Small intestine (tissue), 7 donors: ENCODE results near the gene PRKN. TPM values are rescaled to one million over a fixed set of nuclear protein-coding genes. Genes with fewer than 3 reads are reported as not detected.

Experiments
- DNase-seq, 2 donors: peaks; one replicate each; pipeline versions ENCODE4 v3.0.0 to v3.0.0-alpha.2; 2013
- FAIRE-seq: peaks from 2 replicates; lab custom pipeline; 2012; peaks lifted over from hg19 to GRCh38; lab: Jason Lieb, UNC
- H3K27ac ChIP-seq, 3 donors: one replicate each; pipeline ENCODE4 v1.5.1; 2013; ENCODE audit warnings: low read length in 2 of 3, mild to moderate bottlenecking in 2 of 3, control low read depth in 1 of 3, inconsistent platforms in 1 of 3, low read depth in 1 of 3, moderate library complexity in 1 of 3
- H3K27me3 ChIP-seq, 3 donors: one replicate each; pipeline ENCODE4 v1.6.1; 2013; ENCODE audit warnings: low read length in 3 of 3, inconsistent platforms in 1 of 3; ENCODE audit not compliant: control insufficient read depth in 3 of 3, insufficient read depth in 3 of 3
- H3K36me3 ChIP-seq, 3 donors: one replicate each; pipeline ENCODE4 v1.6.1; 2013; ENCODE audit warnings: low read length in 3 of 3, inconsistent platforms in 1 of 3, low read depth in 1 of 3, mild to moderate bottlenecking in 1 of 3, moderate library complexity in 1 of 3; ENCODE audit not compliant: control insufficient read depth in 3 of 3, insufficient read depth in 2 of 3
- H3K4me1 ChIP-seq, 3 donors: one replicate each; pipeline ENCODE4 v1.6.1; 2013; ENCODE audit warnings: low read length in 2 of 3, inconsistent platforms in 1 of 3, low read depth in 1 of 3, mild to moderate bottlenecking in 1 of 3, moderate library complexity in 1 of 3; ENCODE audit not compliant: control insufficient read depth in 3 of 3, insufficient read depth in 2 of 3
- H3K4me3 ChIP-seq, 3 donors: one replicate each; pipeline ENCODE4 v1.5.1; 2013; ENCODE audit warnings: low read length in 3 of 3, control low read depth in 1 of 3, inconsistent platforms in 1 of 3, low read depth in 1 of 3, mild to moderate bottlenecking in 1 of 3, moderate library complexity in 1 of 3
- H3K9me3 ChIP-seq, 2 donors: one replicate each; pipeline ENCODE4 v1.6.1; 2013; ENCODE audit warnings: low read depth in 1 of 2, low read length in 1 of 2; ENCODE audit not compliant: control insufficient read depth in 2 of 2, insufficient read depth in 1 of 2
- WGBS, 3 donors: extraction: QIAGEN DNeasy Blood & Tissue Kit; methylation state at CpG; one replicate each; pipeline ENCODE4 v1.1.7; 2013; 5-methylcytosine and 5-hydroxymethylcytosine counted together
- polyA plus RNA-seq, 4 donors: library from polyadenylated mRNA; stranded (reverse) in 3 of 4; unstranded in 1 of 4; fragments of 200-250 nt in 3 of 4; fragments of 120-200 nt in 1 of 4; gene quantifications; one replicate each; pipeline versions ENCODE4 v1.2.1 to v1.2.3, GENCODE V29; 2013
- donor health status: healthy with polysubstance abuse.
- donor health status: control.
- donor health status: control.
- donor health status: Bipolar disorder and iron deficiency.
- donor health status: healthy.

The PRKN gene
- polyA plus RNA-seq, 4 donors, result 0.27 to 2.3 (median 1.0) TPM

GRCh38 chr6:161748535-161749416 is 978.8 kb downstream of the PRKN start:
- Histone ChIP-seq H3K27me3 (no peaks in the 10 kb centered on the region), H3K9me3 (no peaks in the 10 kb centered on the region), H3K36me3 (no peaks in the 10 kb centered on the region), H3K4me3 (no peak overlapping the region), H3K27ac (no peak overlapping the region), H3K4me1 (no peaks in the 10 kb centered on the region)
- FAIRE-seq (no peak), DNase-seq (peak; percentile 43 to 57)
- 64 to 73% (median 68%) methylated on average over 18 of the region's 18 CpGs for WGBS, 3 donors

- Histone ChIP-seq H3K4me3 (no peak overlapping the region), H3K27ac (no peak overlapping the region), H3K9me3 (no peaks in the 10 kb centered on the region), H3K27me3 (no peaks in the 10 kb centered on the region), H3K36me3 (no peaks in the 10 kb centered on the region), H3K4me1 (no peaks in the 10 kb centered on the region)
- no peak for FAIRE-seq
- WGBS, 3 donors, result 89 to 90% (median 89%) methylated on average over 7 of the region's 7 CpGs
- no peak for DNase-seq
Observed at GRCh38 chr6:161747506-161747905, 980.1 kb downstream of the PRKN start.

GRCh38 chr6:161745594-161746141 is 981.9 kb downstream of the PRKN start:
- H3K4me3 ChIP-seq, result no peak overlapping the region
- H3K27me3 ChIP-seq, result no peaks in the 10 kb centered on the region
- WGBS, 3 donors, result 65 to 81% (median 65%) methylated on average over 5 of the region's 5 CpGs
- H3K4me1 ChIP-seq, result no peaks in the 10 kb centered on the region
- FAIRE-seq (no peak), DNase-seq (no peak)
- no peaks in the 10 kb centered on the region for H3K36me3 ChIP-seq
- no peaks in the 10 kb centered on the region for H3K9me3 ChIP-seq
- no peak overlapping the region for H3K27ac ChIP-seq

DNA sequence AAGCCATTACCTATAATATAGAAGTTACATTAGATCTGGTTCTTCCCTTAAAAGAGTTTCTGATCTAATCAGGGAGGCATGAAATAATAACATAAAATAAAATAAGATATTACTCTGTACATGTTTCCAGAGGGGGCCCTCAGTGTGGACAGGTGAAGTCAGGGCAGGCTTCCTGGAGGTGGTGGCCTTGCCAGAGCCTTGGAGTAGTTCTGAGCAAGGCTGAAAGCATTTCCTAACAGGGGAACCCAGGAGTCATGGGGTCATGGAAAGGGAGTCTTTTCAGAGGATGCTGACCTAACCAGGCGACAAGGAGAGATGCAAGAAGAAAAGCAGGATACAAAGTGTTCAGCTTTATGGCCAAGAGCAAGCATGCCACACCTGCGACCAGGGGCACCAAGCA is 982.4 kb downstream of the PRKN start:
- DNase-seq (no peak), FAIRE-seq (no peak)
- Histone ChIP-seq H3K36me3 (no peaks in the 10 kb centered on the region), H3K9me3 (no peaks in the 10 kb centered on the region), H3K4me3 (no peak overlapping the region), H3K4me1 (peaks cover 0 to 3% (median 2%) of the 10 kb centered on the region in 3 donors), H3K27ac (no peak overlapping the region), H3K27me3 (no peaks in the 10 kb centered on the region)
- 61 to 81% (median 71%) methylated on average over 2 of the region's 2 CpGs for WGBS, 3 donors

- Histone ChIP-seq H3K9me3 (no peaks in the 10 kb centered on the region), H3K27ac (no peak overlapping the region), H3K4me1 (peaks cover 0 to 3% (median 3%) of the 10 kb centered on the region in 3 donors), H3K27me3 (no peaks in the 10 kb centered on the region), H3K36me3 (no peaks in the 10 kb centered on the region), H3K4me3 (no peak overlapping the region)
- no peak for FAIRE-seq
- 83 to 91% (median 86%) methylated on average over 14 of the region's 14 CpGs for WGBS, 3 donors
- DNase-seq, result no peak
Observed at GRCh38 chr6:161744211-161745067, 983.1 kb downstream of the PRKN start.

GRCh38 chr6:161743509-161744178 is 983.9 kb downstream of the PRKN start:
- no peaks in the 10 kb centered on the region for H3K36me3 ChIP-seq
- no peaks in the 10 kb centered on the region for H3K27me3 ChIP-seq
- DNase-seq, result no peak
- no peak overlapping the region for H3K4me3 ChIP-seq
- WGBS, 3 donors, result 88 to 94% (median 92%) methylated on average over 15 of the region's 15 CpGs
- no peak for FAIRE-seq
- H3K4me1 ChIP-seq, result peaks cover 0 to 3% (median 3%) of the 10 kb centered on the region in 3 donors
- H3K27ac ChIP-seq, result no peak overlapping the region
- no peaks in the 10 kb centered on the region for H3K9me3 ChIP-seq

DNA sequence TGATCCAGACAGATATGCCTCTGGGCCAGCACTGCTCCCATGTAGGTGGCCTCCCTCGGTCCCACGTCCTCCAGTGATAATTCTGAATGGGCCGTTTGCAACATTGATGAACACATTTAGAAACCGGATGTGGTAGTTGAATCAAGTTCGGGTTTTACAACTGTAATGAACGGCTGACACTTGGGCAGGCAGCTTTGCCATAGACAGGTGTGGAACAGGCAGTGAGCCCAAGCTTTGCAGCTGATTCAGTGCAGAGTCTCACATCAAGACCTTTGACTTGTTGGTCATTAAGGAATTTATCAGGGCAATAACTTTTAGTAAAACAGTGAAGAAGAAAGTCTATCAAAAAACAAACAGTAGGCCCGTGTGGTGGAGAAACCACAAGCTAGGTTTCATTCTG is 987.1 kb downstream of the PRKN start:
- Histone ChIP-seq H3K4me3 (no peak overlapping the region), H3K9me3 (no peaks in the 10 kb centered on the region)
- DNase-seq, result peak; percentile 22 to 72

More for the DNA sequence above, 987.1 kb downstream of the PRKN start:
- H3K27me3 ChIP-seq, result no peaks in the 10 kb centered on the region
- peaks cover 0 to 3% (median 3%) of the 10 kb centered on the region in 3 donors for H3K4me1 ChIP-seq
- no peak for FAIRE-seq
- WGBS, 3 donors, result 8 to 68% (median 35%) methylated on average over 7 of the region's 7 CpGs
- no peak overlapping the region for H3K27ac ChIP-seq
- H3K36me3 ChIP-seq, result no peaks in the 10 kb centered on the region
